GM13976 (cell line): Measurements from ENCODE around the gene PHPT1.

Source experiments
- DNase-seq: peaks from one replicate; pipeline ENCODE4 v3.0.0; 2012; ENCODE audit warnings: low spot score
- CTCF ChIP-seq: IDR thresholded peaks from 2 replicates; pipeline ENCODE4 v1.5.1; 2012; ENCODE audit warnings: borderline replicate concordance, mild to moderate bottlenecking; ENCODE audit not compliant: insufficient read depth; ENCODE audit errors: extremely low read depth, missing control alignments, control extremely low read depth
- in situ Hi-C: fragments of 300-500 bp; cut with MboI; formaldehyde crosslinking; loops from one replicate; pipeline ENCODE4 v1.12.0; 2022; ENCODE audit warnings: low sequenced_read_pairs, mixed read lengths, inconsistent platforms; ENCODE audit not compliant: unreplicated experiment

The PHPT1 gene

GRCh38 chr9:136849960-136850865 lies 1.0 kb downstream of the PHPT1 start:
- no peak for DNase-seq
- no peak for TF ChIP-seq CTCF
- in situ Hi-C loops, result no loop called here

- in situ Hi-C loops, result no loop called here
- DNase-seq, result no peak
- no peak for TF ChIP-seq CTCF
Measured at GRCh38 chr9:136850866-136851775, 1.9 kb downstream of the PHPT1 start.

GRCh38 chr9:136851941-136852663 lies 2.9 kb downstream of the PHPT1 start, which contains the start of gene MAMDC4:
Gene MAMDC4 (plus strand): TSS chr9:136852346. CDS start chr9:136852417, 71 bp downstream.
- no peak for TF ChIP-seq CTCF
- no peak for DNase-seq
- in situ Hi-C loops, result no loop called here

GRCh38 chr9:136852664-136853595 lies 3.7 kb downstream of the PHPT1 start:
- in situ Hi-C loops, result no loop called here
- no peak for TF ChIP-seq CTCF
- no peak for DNase-seq

- no peak for TF ChIP-seq CTCF
- no peak for DNase-seq
- in situ Hi-C loops, result no loop called here
Measured at GRCh38 chr9:136853596-136854112, 4.4 kb downstream of the PHPT1 start.
